Adrenal gland (tissue), 5 donors: ENCODE data around the gene FBXO24.

Experiments used
- CTCF ChIP-seq, 6 experiments: fragments of 450-650 bp in 4 of 6; fragments of 200-600 bp in 2 of 6; sonication (generic) in 1 of 6; IDR thresholded peaks; 1 replicate in 5 of 6; 2 replicates in 1 of 6; pipeline versions ENCODE4 v1.5.1 to v1.8.0; 2016 to 2021; ENCODE audit warnings: antibody characterized with exemption in 6 of 6, mild to moderate bottlenecking in 2 of 6, moderate library complexity in 1 of 6
- POLR2A ChIP-seq, 2 donors: fragments of 450-650 bp; IDR thresholded peaks; one replicate each; pipeline ENCODE4 v1.6.1; 2017; ENCODE audit warnings: antibody characterized with exemption in 2 of 2, mild to moderate bottlenecking in 2 of 2, moderate library complexity in 1 of 2
- donor health status: DM: no; HTN: no; CAD: no.

GRCh38 chr7:100611983-100612729 lies 26.0 kb downstream of the FBXO24 start, which contains the start of gene MOSPD3:
- TF ChIP-seq CTCF (IDR thresholded peaks at IDR 0.05) (peak in 2 of 6 experiments; percentile 11 to 30), POLR2A (IDR thresholded peaks at IDR 0.05) (peak; percentile 83 to 94)
